OCI-LY3 (cell line): ENCODE measurements around the gene NRXN2.
A peak's percentile ranks its signal among the peaks of the same experiment; 100 is the strongest.

Experiments
- H2AFZ ChIP-seq: fragments of 200-600, 300-600 bp; shearing (Covaris generic); 2 replicates; pipeline ENCODE4 v1.6.0; 2014; ENCODE audit warnings: antibody characterized with exemption, low read depth, low read length
- H3K27ac ChIP-seq: fragments of 200-600, 300-600 bp; sonication (generic); 2 replicates; pipeline ENCODE4 v1.5.1; 2014; ENCODE audit warnings: mild to moderate bottlenecking, low read length, moderate library complexity, mixed read lengths
- H3K27me3 ChIP-seq: fragments of 200-600, 300-600 bp; sonication (generic); 2 replicates; pipeline ENCODE4 v1.6.1; 2014; ENCODE audit warnings: low read depth, low read length, mixed read lengths
- H3K36me3 ChIP-seq: fragments of 200-600, 300-600 bp; sonication (generic); replicated peaks from 2 replicates; pipeline ENCODE3; 2014; ENCODE audit warnings: low read depth, low read length, mixed read lengths
- H3K4me1 ChIP-seq: fragments of 300-600, 200-600 bp; sonication (generic); 2 replicates; pipeline ENCODE4 v1.6.1; 2014; ENCODE audit warnings: low read length, mixed read lengths
- H3K4me2 ChIP-seq: fragments of 200-600, 300-600 bp; sonication (generic); 2 replicates; pipeline ENCODE4 v1.6.1; 2014; ENCODE audit warnings: low read length, mixed read lengths
- H3K4me3 ChIP-seq: fragments of 300-600, 200-600 bp; sonication (generic); 2 replicates; pipeline ENCODE4 v1.5.1; 2014; ENCODE audit warnings: antibody characterized with exemption, mild to moderate bottlenecking, low read length, moderate library complexity
- H3K79me2 ChIP-seq: fragments of 300-600, 200-600 bp; shearing (Covaris generic); 2 replicates; pipeline ENCODE4 v1.6.1; 2014; ENCODE audit warnings: mild to moderate bottlenecking, low read length, mixed read lengths
- H3K9ac ChIP-seq: fragments of 300-600, 200-600 bp; shearing (Covaris generic); 2 replicates; pipeline ENCODE4 v1.6.0; 2014; ENCODE audit warnings: mild to moderate bottlenecking, low read length, moderate library complexity
- H3K9me3 ChIP-seq: fragments of 200-600, 300-600 bp; shearing (Covaris generic); 2 replicates; pipeline ENCODE4 v1.6.1; 2014; ENCODE audit warnings: low read length, mixed read lengths; ENCODE audit not compliant: insufficient read depth
- H4K20me1 ChIP-seq: fragments of 200-600, 300-600 bp; sonication (generic); 2 replicates; pipeline ENCODE4 v1.6.1; 2016; ENCODE audit warnings: low read length, mixed read lengths; ENCODE audit not compliant: insufficient read depth
- EZH2phosphoT487 ChIP-seq: fragments of 200-600 bp; shearing (Covaris generic); IDR thresholded peaks from 2 replicates; pipeline ENCODE4 v1.6.1; 2018; ENCODE audit warnings: antibody characterized with exemption, mixed run types, low read depth
- TF ChIP-seq, protein P1 (sequence below): fragments of 200-600, 300-600 bp; sonication (generic); IDR thresholded peaks from 2 replicates; pipeline ENCODE4 v1.5.1; 2014; ENCODE audit warnings: antibody characterized with exemption, low read length, low read depth

Gene NRXN2

GRCh38 chr11:64765851-64766665, 43.1 kb upstream of the NRXN2 start:
- H3K4me1 ChIP-seq: peaks cover 2% of the 10 kb centered on the region; the same call in 1 of the 2 replicates
- no peak for TF ChIP-seq EZH2phosphoT487
- TF ChIP-seq, protein P1, sequence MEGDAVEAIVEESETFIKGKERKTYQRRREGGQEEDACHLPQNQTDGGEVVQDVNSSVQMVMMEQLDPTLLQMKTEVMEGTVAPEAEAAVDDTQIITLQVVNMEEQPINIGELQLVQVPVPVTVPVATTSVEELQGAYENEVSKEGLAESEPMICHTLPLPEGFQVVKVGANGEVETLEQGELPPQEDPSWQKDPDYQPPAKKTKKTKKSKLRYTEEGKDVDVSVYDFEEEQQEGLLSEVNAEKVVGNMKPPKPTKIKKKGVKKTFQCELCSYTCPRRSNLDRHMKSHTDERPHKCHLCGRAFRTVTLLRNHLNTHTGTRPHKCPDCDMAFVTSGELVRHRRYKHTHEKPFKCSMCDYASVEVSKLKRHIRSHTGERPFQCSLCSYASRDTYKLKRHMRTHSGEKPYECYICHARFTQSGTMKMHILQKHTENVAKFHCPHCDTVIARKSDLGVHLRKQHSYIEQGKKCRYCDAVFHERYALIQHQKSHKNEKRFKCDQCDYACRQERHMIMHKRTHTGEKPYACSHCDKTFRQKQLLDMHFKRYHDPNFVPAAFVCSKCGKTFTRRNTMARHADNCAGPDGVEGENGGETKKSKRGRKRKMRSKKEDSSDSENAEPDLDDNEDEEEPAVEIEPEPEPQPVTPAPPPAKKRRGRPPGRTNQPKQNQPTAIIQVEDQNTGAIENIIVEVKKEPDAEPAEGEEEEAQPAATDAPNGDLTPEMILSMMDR: no peak
- H3K9ac ChIP-seq: no peak overlapping the region
- H3K27me3 ChIP-seq: no peaks in the 10 kb centered on the region
- H2AFZ ChIP-seq: no peak overlapping the region
- H3K27ac ChIP-seq: no peak overlapping the region
- H3K4me3 ChIP-seq: no peak overlapping the region
- H3K9me3 ChIP-seq: no peaks in the 10 kb centered on the region
- H3K79me2 ChIP-seq: peaks cover 49% of the 10 kb centered on the region
- H4K20me1 ChIP-seq: peaks cover 82% of the 10 kb centered on the region
- no peak overlapping the region for H3K4me2 ChIP-seq
- peaks cover 79% of the 10 kb centered on the region for H3K36me3 ChIP-seq

DNA sequence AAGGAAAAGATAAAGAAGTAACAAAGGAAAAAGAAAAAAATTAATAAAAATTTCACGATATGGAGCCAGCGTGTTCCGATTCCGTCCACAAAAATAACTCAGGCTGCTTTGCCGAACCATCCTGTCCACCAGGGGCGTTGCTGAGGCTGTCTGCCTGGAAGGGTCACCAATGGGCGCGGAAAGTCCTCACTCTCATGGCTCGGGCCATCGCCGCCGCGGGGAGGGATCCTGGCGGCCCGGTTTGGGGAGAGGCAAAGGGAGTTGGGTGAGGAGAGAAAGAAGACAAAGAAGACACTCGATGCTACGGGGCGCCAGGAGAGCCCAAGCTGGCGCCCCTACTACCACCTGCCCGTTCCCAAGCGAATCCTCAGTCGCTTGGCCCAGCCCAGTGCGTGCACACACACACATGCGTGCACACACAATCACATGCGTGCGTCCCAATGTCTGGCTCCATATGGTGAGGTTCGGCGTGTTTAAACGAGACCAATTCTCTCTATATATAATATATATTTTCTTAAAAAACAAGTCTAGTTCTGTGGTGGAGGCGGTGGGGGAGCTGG, 42.4 kb upstream of the NRXN2 start:
- Histone ChIP-seq H3K4me3 (no peak overlapping the region), H3K27ac (no peak overlapping the region), H2AFZ (no peak overlapping the region), H3K9me3 (no peaks in the 10 kb centered on the region), H3K4me1 (no peaks in the 10 kb centered on the region), H3K79me2 (peaks cover 43% of the 10 kb centered on the region), H4K20me1 (peaks cover 81% of the 10 kb centered on the region), H3K4me2 (no peak overlapping the region), H3K27me3 (no peaks in the 10 kb centered on the region), H3K36me3 (peaks cover 72% of the 10 kb centered on the region), H3K9ac (no peak overlapping the region)
- no peak for TF ChIP-seq EZH2phosphoT487
- TF ChIP-seq, protein P1: peak; percentile 18

DNA sequence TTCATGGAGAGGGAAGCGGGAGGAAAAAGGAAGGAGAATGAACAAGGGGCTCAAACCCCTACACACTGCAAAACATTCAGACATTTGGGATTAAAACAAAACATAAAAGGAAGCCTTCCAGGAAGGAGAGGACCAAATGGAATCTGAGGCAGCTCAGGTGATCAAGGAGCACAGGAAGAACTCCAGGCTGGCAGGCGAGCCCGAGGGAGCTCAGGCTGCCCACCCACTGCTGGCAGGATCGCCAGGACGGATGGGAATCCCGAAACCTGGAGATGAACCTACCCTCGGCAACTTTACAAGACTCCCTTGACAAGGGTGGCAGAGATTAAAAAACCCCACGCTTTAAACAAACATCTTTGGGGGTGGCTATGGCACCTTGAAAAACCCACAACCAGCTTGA, 41.8 kb upstream of the NRXN2 start:
- Histone ChIP-seq H3K36me3 (peaks cover 66% of the 10 kb centered on the region), H3K9ac (no peak overlapping the region), H2AFZ (no peak overlapping the region), H3K4me1 (no peaks in the 10 kb centered on the region), H3K9me3 (no peaks in the 10 kb centered on the region), H3K27me3 (no peaks in the 10 kb centered on the region), H3K79me2 (peaks cover 36% of the 10 kb centered on the region), H3K27ac (no peak overlapping the region), H3K4me2 (no peak overlapping the region), H3K4me3 (no peak overlapping the region), H4K20me1 (peaks cover 75% of the 10 kb centered on the region)
- no peak for TF ChIP-seq EZH2phosphoT487
- TF ChIP-seq, protein P1: no peak

GRCh38 chr11:64764040-64764611, 41.1 kb upstream of the NRXN2 start:
- no peak overlapping the region for H3K27ac ChIP-seq
- no peak for TF ChIP-seq EZH2phosphoT487
- TF ChIP-seq, protein P1: no peak
- H3K9me3 ChIP-seq: no peaks in the 10 kb centered on the region
- no peak overlapping the region for H3K9ac ChIP-seq
- no peak overlapping the region for H2AFZ ChIP-seq
- peaks cover 60% of the 10 kb centered on the region for H3K36me3 ChIP-seq
- H3K4me3 ChIP-seq: no peak overlapping the region
- no peaks in the 10 kb centered on the region for H3K4me1 ChIP-seq
- H4K20me1 ChIP-seq: peaks cover 68% of the 10 kb centered on the region
- H3K79me2 ChIP-seq: peaks cover 30% of the 10 kb centered on the region
- no peak overlapping the region for H3K4me2 ChIP-seq
- H3K27me3 ChIP-seq: no peaks in the 10 kb centered on the region
